Neural cell (in vitro differentiated cells): ENCODE data around the gene SLC41A3.

Source experiments
- CTCF ChIP-seq: fragments of 450-650 bp; IDR thresholded peaks from 2 replicates; pipeline ENCODE4 v1.5.1; 2014; ENCODE audit warnings: antibody characterized with exemption, mild to moderate bottlenecking, moderate library complexity; ENCODE audit not compliant: poor library complexity, severe bottlenecking
- EP300 ChIP-seq: fragments of 450-650 bp; conservative IDR thresholded peaks from 2 replicates; pipeline ENCODE4 v1.6.1; 2014; ENCODE audit warnings: antibody characterized with exemption, mild to moderate bottlenecking, moderate library complexity; ENCODE audit not compliant: poor library complexity, severe bottlenecking
- EZH2 ChIP-seq: fragments of 200-600, 300-800 bp; shearing (Covaris generic), sonication (generic); IDR thresholded peaks from 2 replicates; pipeline ENCODE4 v1.6.1; 2014; ENCODE audit warnings: antibody characterized with exemption, low read length, borderline replicate concordance, mild to moderate bottlenecking; ENCODE audit not compliant: insufficient read depth, poor library complexity, severe bottlenecking
- RAD21 ChIP-seq: fragments of 450-650 bp; conservative IDR thresholded peaks from 2 replicates; pipeline ENCODE4 v1.6.1; 2014; ENCODE audit warnings: antibody characterized with exemption, mild to moderate bottlenecking, moderate library complexity
- REST ChIP-seq: IDR thresholded peaks from 2 replicates; pipeline ENCODE4 v1.6.1; 2012; ENCODE audit warnings: borderline replicate concordance
- TAF1 ChIP-seq: IDR thresholded peaks from 2 replicates; pipeline ENCODE4 v1.6.1; 2012; ENCODE audit warnings: low read depth

GRCh38 chr3:126036056-126036549 is 47.8 kb downstream of the SLC41A3 start:
- no peak for TF ChIP-seq CTCF
- TF ChIP-seq TAF1: no peak
- TF ChIP-seq EZH2: no peak
- no peak for TF ChIP-seq RAD21
- TF ChIP-seq EP300: no peak
- TF ChIP-seq REST: no peak
